SH-SY5Y (cell line): ENCODE measurements around the gene PRSS22.

Experiments
- GATA2 ChIP-seq: IDR thresholded peaks from 2 replicates; pipeline ENCODE4 v1.6.1; 2011; ENCODE audit warnings: mild to moderate bottlenecking, low read depth, low read length
- GATA3 ChIP-seq: IDR thresholded peaks from 2 replicates; pipeline ENCODE4 v1.6.1; 2011; ENCODE audit warnings: low read depth, mild to moderate bottlenecking, low read length, moderate library complexity

GRCh38 chr16:2824626-2825025 lies 33.3 kb downstream of the PRSS22 start:
- no peak for TF ChIP-seq GATA2
- no peak for TF ChIP-seq GATA3
